Measurements from ENCODE around the gene C17orf114.

Gene C17orf114

GRCh38 chr17:4840893-4841242, 38.7 kb upstream of the C17orf114 start:
- no peaks in the 10 kb centered on the region for H3K36me3 ChIP-seq (ENCODE audit: insufficient read depth in 1 of 2, low read depth in 1 of 2)
- no peak for ATAC-seq
- no peak for DNase-seq
- WGBS, 3 donors: 79 to 89% (median 88%) methylated on average over 9 to 10 of the region's 10 CpGs
- H3K27ac ChIP-seq: no peak overlapping the region
- no peak overlapping the region for H3K4me3 ChIP-seq
- TF ChIP-seq CTCF (IDR thresholded peaks at IDR 0.05): no peak
- intact Hi-C loops (cut with DNase I): no loop called here
- no peaks in the 10 kb centered on the region for H3K9me3 ChIP-seq
- H3K27me3 ChIP-seq (ENCODE audit: insufficient read depth in 3 of 3, low read length in 2 of 3): no peaks in the 10 kb centered on the region
- H3K4me1 ChIP-seq: peaks cover 23% of the 10 kb centered on the region

- Histone ChIP-seq H3K27ac (no peak overlapping the region), H3K4me3 (no peak overlapping the region), H3K36me3 (ENCODE audit: insufficient read depth in 1 of 2, low read depth in 1 of 2) (no peaks in the 10 kb centered on the region), H3K9me3 (no peaks in the 10 kb centered on the region), H3K4me1 (peaks cover 30% of the 10 kb centered on the region), H3K27me3 (ENCODE audit: insufficient read depth in 3 of 3, low read length in 2 of 3) (no peaks in the 10 kb centered on the region)
- ATAC-seq (no peak), DNase-seq (no peak)
- TF ChIP-seq CTCF (IDR thresholded peaks at IDR 0.05): no peak
- WGBS, 3 donors: 85 to 87% (median 86%) methylated on average over 8 of the region's 8 CpGs
- intact Hi-C loops (cut with DNase I): loop anchor here (5.0 to 10.0 kb wide), 2 partner anchors 43 to 45 kb away; partner anchors contain the start of gene PSMB6 (in 1 of the 2)
These were observed 38.1 kb upstream of the C17orf114 start for GRCh38 chr17:4839965-4840892.

GRCh38 chr17:4839221-4839620, 37.1 kb upstream of the C17orf114 start:
- Histone ChIP-seq H3K27me3 (ENCODE audit: insufficient read depth in 3 of 3, low read length in 2 of 3) (no peaks in the 10 kb centered on the region), H3K9me3 (no peaks in the 10 kb centered on the region), H3K4me1 (peaks cover 30% of the 10 kb centered on the region), H3K4me3 (no peak overlapping the region), H3K27ac (no peak overlapping the region), H3K36me3 (ENCODE audit: insufficient read depth in 1 of 2, low read depth in 1 of 2) (no peaks in the 10 kb centered on the region)
- ATAC-seq (no peak), DNase-seq (no peak)
- WGBS, 3 donors: 84 to 93% (median 87%) methylated on average over 8 of the region's 8 CpGs
- intact Hi-C loops (cut with DNase I): loop anchor here (5.0 to 10.0 kb wide), 2 partner anchors 42 to 46 kb away; partner anchors contain the start of gene PSMB6 (in 1 of the 2)
- no peak for TF ChIP-seq CTCF (IDR thresholded peaks at IDR 0.05)

- DNase-seq (no peak), ATAC-seq (no peak)
- 87 to 93% (median 90%) methylated on average over 3 of the region's 3 CpGs for WGBS, 3 donors
- peaks cover 30% of the 10 kb centered on the region for H3K4me1 ChIP-seq
- H3K9me3 ChIP-seq: no peaks in the 10 kb centered on the region
- intact Hi-C loops (cut with DNase I): loop anchor here (5.0 to 10.0 kb wide), 2 partner anchors 41 to 46 kb away; partner anchors contain the start of gene PSMB6 (in 1 of the 2)
- no peak for TF ChIP-seq CTCF (IDR thresholded peaks at IDR 0.05)
- H3K4me3 ChIP-seq: no peak overlapping the region
- no peak overlapping the region for H3K27ac ChIP-seq
- H3K27me3 ChIP-seq (ENCODE audit: insufficient read depth in 3 of 3, low read length in 2 of 3): no peaks in the 10 kb centered on the region
- no peaks in the 10 kb centered on the region for H3K36me3 ChIP-seq (ENCODE audit: insufficient read depth in 1 of 2, low read depth in 1 of 2)
These were observed 36.2 kb upstream of the C17orf114 start for GRCh38 chr17:4838309-4838785.

Measured in psoas muscle (tissue), 7 donors.